AML-193 (cell line): ENCODE results near the gene SCN3A.

ENCODE experiments used
- DNase-seq, 2 experiments: peaks; one replicate each; lab custom pipeline; 2025; lab: John Stamatoyannopoulos, UW

Gene SCN3A

DNA sequence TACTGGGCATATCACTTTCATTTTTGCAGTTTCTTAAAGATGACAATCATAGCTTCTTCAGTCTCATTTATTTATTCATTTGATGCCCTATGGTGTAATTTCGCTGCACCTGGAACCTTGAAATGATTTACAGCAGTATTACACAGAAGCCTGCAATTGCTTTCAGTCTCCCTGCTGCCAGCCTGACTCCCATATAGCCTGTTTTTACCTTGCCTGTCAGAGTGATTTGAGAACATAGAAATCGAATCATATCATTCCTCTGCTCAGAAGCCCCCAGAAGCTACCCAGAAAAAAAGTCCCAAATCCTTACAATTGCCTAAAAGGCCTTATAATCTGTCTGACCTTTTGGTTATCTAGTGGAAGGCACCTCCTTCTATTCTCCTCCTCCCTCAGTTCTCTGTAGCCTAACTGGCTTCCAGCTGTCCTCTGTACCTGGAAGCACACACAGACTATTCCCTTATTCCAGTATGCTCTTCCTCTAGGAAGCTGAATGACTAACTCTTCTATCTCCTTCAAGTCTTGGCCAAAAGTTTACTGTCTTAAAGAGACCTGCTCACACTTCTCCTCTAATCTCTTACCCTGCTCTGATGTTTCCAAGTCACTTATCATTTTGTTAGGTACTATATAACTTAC is 12.6 kb downstream of the SCN3A start:
- no peak for DNase-seq

GRCh38 chr2:165185633-165186032 is 18.2 kb downstream of the SCN3A start:
- DNase-seq: no peak

DNA sequence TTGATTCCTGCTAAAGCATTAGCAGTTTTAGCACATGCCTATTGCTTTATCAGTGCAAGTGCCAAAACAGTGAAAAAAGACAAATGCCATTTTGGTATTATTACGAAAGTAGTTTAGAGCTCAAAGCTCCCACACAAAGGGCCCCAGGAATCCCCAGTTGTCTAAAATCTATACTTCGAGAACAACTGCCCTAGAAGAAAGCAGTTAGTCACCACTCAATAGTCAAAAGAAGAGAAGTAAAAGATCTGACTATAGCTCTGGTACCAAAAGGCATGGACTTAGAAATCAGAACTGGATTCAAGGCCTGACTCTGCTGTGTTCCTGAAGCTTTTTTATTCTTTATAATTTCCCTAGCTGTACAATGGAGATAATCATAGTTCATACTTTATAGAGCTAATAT is 21.8 kb downstream of the SCN3A start:
- no peak for DNase-seq

GRCh38 chr2:165176780-165177179 is 27.1 kb downstream of the SCN3A start:
- DNase-seq: no peak

- DNase-seq: no peak
Measured at GRCh38 chr2:165173215-165173614, 30.6 kb downstream of the SCN3A start.

- DNase-seq: no peak
Measured at GRCh38 chr2:165164201-165164600, 39.6 kb downstream of the SCN3A start.

DNA sequence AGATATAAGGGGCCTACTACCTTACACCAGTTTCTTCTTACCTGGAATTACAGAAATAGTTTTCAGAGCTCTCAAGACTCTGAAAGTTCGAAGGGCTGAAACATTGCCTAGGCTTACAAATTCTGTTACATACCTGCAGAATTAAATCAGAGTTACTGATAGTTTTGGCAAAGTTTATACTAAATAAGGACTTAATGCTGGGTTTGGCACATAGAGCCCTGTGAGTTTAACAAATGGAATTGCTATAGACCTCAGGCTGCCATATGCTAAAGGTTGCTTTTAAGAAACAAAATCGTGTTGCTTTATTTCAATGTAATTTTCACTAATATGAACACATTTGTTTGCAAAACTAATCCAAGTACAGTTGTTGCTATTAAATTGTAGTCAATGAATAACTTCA is 40.1 kb downstream of the SCN3A start:
- DNase-seq: no peak

- no peak for DNase-seq
Measured at GRCh38 chr2:165162466-165162865, 41.4 kb downstream of the SCN3A start.

- no peak for DNase-seq
Measured at GRCh38 chr2:165161510-165161909, 42.3 kb downstream of the SCN3A start.

DNA sequence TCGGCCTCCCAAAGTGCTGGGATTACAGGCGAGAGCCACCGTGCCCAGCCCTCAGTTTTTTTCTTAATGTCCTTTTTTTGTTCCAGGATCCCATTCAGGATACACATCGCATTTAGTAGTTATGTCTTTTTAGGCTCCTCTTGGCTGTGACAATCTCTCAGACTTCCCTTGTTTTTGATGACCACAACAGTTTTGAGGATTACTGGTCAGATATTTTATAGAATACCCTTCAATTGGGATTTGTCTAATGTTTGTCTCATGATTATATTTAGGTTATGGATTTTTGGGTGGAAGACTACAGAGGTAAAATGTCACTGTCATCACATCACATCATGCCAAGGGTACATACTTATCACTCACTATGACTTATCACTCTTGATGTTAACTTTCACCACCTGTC is 46.7 kb downstream of the SCN3A start:
- no peak for DNase-seq

- no peak for DNase-seq
Measured at GRCh38 chr2:165155152-165155551, 48.7 kb downstream of the SCN3A start.

- no peak for DNase-seq
Measured at GRCh38 chr2:165149439-165149838, 54.4 kb downstream of the SCN3A start.

- DNase-seq: no peak
Measured at GRCh38 chr2:165147186-165148045, 56.4 kb downstream of the SCN3A start.

DNA sequence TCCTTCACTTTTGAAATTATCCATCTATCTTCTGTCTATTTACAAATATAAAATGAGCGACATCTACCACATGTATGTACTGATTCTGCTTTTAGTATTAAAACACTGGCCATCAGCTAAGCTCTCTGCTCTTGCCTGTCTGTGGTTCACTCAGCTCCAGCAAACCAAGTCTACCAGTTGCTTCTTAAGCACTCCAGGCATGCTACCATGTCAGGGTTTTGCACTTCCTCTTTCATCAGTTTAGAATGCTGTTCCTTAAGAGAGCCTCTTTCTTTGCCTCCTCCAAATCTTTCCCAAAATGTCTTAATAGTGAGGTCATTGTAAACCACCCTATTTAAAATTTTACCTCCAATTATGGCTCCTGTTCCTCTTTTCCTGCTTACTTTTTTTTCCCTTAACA is 59.5 kb downstream of the SCN3A start:
- no peak for DNase-seq

- no peak for DNase-seq
Measured at GRCh38 chr2:165141601-165142354, 62.1 kb downstream of the SCN3A start.

DNA sequence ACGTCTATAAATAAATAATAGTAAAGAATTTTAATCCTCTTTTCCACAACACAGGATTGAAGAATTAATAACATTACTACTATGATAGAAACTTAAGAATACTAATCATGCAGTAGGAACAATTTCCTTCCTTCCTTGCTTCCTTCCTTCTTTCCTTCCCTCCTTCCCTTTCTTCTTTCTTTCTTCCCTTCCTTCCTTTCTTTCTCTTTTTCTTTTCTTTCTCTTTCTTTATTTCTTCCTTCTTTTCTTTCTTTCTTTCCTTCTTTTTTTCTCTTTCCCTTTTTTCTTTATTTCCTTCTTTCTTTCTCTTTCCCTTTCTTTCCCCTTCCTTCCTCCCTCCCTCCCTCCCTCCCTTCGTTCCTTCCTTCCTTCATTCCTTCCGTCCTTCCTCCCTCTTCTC is 77.6 kb downstream of the SCN3A start:
- DNase-seq: no peak

DNA sequence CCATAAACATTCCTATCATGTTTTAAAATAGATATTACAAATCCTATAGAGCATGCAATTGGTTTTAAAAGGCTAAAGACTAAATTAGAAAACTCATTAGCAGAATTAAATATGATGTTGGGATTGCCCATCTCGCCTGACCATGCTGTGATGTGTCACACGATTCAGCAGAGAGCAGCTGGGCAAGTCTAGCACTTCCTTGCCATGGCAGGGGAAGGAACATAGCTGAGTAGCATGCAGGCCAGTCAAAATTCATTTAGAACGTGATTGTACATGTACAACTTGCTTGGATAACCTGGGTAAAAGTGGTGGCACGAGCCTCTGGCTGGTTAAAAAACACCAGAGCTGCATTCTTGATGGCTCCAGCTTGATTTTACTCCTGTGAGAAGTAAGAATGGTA is 81.3 kb downstream of the SCN3A start:
- DNase-seq: no peak

GRCh38 chr2:165120740-165121467 is 82.9 kb downstream of the SCN3A start:
- DNase-seq: no peak

DNA sequence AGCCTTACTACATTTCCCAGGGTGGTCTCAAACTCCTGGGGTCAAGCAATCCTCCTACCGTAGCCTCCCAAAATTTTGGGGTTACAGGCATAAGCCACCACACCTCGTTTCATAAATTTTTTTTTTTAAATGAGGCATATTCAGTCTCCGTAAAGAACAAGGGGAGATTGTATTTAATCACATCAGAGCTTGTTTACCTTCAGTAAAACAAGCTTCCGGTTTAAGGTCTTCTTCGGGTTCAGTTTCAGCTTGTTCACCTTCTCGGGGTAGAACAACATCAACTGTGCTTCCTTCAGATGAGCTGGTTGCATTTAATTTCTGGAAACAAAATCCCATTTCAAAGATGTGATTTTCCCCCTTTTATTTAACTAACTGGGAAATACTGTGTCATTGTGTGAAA is 88.6 kb downstream of the SCN3A start:
- no peak for DNase-seq

DNA sequence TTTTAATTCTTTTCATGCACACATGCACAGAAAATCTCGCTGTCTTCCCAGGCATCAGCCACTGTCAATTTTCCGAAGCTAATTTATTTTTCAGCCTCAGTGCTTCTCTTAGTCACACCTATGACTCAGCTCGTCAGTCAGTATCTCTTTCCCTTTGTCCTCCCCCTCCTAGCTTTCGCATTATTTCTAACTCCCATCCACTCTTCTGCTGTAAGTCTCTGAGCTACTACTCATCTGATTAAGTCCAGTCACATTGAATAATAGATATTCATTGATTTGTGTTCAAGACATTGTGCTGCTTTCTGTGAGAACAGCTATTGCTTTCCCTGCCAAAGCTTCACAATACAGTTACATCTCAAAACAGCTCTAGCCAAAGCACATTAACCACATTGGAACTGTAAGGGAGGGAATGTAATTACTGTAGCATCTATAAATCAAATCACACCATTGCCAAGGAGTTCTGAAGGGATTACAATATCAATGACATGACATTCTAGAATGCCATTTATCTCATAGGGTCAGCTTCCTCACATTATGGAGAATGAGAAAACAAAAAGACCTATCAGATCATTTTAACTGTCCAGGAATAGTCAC is 89.4 kb downstream of the SCN3A start:
- no peak for DNase-seq

DNA sequence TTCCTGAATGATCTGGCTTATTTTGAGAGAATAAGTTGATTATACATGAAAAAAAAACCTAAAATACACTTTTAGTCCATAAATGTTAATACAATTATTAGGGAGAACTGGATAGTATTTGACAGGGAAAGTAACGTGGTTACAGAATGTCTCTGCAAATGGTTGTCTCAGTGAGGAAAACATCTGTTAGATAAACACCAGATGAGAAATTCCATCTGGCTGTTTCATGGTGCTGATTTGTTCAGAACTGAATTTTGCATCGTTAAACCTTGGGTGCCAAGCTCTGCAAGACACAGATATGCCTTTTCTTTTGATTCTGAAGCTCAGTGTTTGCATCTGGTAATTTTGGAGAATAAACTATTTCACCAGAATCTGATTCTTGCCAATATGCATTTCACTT is 90.4 kb downstream of the SCN3A start:
- DNase-seq: no peak

DNA sequence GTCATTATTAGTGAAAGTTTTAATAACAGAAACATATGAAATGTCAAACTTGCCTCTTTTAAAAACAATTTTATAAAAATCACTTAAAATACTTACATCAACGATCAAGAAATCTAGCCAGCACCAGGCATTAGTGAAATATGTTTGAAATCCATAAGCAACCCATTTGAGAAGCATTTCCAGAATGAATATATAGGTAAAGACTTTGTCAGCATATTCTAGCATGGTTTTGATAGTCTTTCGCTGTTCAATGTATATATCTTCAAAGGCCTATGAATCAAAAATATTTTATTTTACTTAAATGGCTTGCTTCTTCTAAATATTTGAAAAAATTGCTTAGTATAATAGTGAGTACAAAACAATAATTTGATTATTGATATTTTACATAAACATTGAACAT is 91.1 kb downstream of the SCN3A start:
- no peak for DNase-seq
